GM12892 (cell line): ENCODE measurements around the gene MBIP.

Source experiments
- DNase-seq: peaks from one replicate; pipeline ENCODE4 v3.0.0; 2011; ENCODE audit not compliant: insufficient read length
- FAIRE-seq: peaks from 2 replicates; lab custom pipeline; 2011; peaks lifted over from hg19 to GRCh38; lab: Jason Lieb, UNC
- POLR2A ChIP-seq: IDR thresholded peaks from 2 replicates; pipeline ENCODE4 v1.6.1; 2011; ENCODE audit warnings: low read depth, low read length, control low read depth
- POLR2AphosphoS5 ChIP-seq: IDR thresholded peaks from 2 replicates; pipeline ENCODE4 v1.6.1; 2011; ENCODE audit warnings: low read depth, low read length, control low read depth
- TAF1 ChIP-seq: IDR thresholded peaks from 2 replicates; pipeline ENCODE4 v1.6.1; 2011; ENCODE audit warnings: low read depth, mild to moderate bottlenecking, control low read depth, low read length, borderline replicate concordance

Gene MBIP

GRCh38 chr14:36279306-36280190, 40.9 kb downstream of the MBIP start:
- DNase-seq: no peak
- no peak for TF ChIP-seq POLR2AphosphoS5
- TF ChIP-seq TAF1: no peak
- no peak for TF ChIP-seq POLR2A

GRCh38 chr14:36275741-36276140, 44.7 kb downstream of the MBIP start:
- TF ChIP-seq POLR2AphosphoS5: no peak
- TF ChIP-seq TAF1: no peak
- no peak for TF ChIP-seq POLR2A
- FAIRE-seq (no peak), DNase-seq (no peak)

More at GRCh38 chr14:36279306-36280190, 40.9 kb downstream of the MBIP start:
- FAIRE-seq: no peak

GRCh38 chr14:36271939-36272907, 48.2 kb downstream of the MBIP start:
- no peak for DNase-seq
- TF ChIP-seq POLR2AphosphoS5 (no peak), TAF1 (no peak), POLR2A (no peak)
- no peak for FAIRE-seq

- DNase-seq (no peak), FAIRE-seq (no peak)
- TF ChIP-seq POLR2A: no peak
- no peak for TF ChIP-seq POLR2AphosphoS5
- TF ChIP-seq TAF1: no peak
Measured at GRCh38 chr14:36271222-36271621, 49.2 kb downstream of the MBIP start.

GRCh38 chr14:36270191-36270590, 50.2 kb downstream of the MBIP start:
- DNase-seq (no peak), FAIRE-seq (no peak)
- TF ChIP-seq POLR2A (no peak), TAF1 (no peak), POLR2AphosphoS5 (no peak)

GRCh38 chr14:36268121-36268520, 52.3 kb downstream of the MBIP start:
- DNase-seq: no peak
- no peak for FAIRE-seq
- no peak for TF ChIP-seq POLR2AphosphoS5
- no peak for TF ChIP-seq POLR2A
- no peak for TF ChIP-seq TAF1

- DNase-seq (no peak), FAIRE-seq (no peak)
- no peak for TF ChIP-seq TAF1
- TF ChIP-seq POLR2A: no peak
- TF ChIP-seq POLR2AphosphoS5: no peak
Measured at GRCh38 chr14:36264595-36264994, 55.8 kb downstream of the MBIP start.

GRCh38 chr14:36264107-36264506, 56.3 kb downstream of the MBIP start:
- no peak for DNase-seq
- TF ChIP-seq POLR2A (no peak), TAF1 (no peak), POLR2AphosphoS5 (no peak)
- FAIRE-seq: no peak

- FAIRE-seq: no peak
Measured at GRCh38 chr14:36260970-36261640, 59.3 kb downstream of the MBIP start.

GRCh38 chr14:36258241-36258640, 62.2 kb downstream of the MBIP start:
- FAIRE-seq (no peak), DNase-seq (no peak)
- TF ChIP-seq TAF1 (no peak), POLR2AphosphoS5 (no peak), POLR2A (no peak)

More at GRCh38 chr14:36260970-36261640, 59.3 kb downstream of the MBIP start:
- TF ChIP-seq TAF1 (no peak), POLR2A (no peak), POLR2AphosphoS5 (no peak)
- no peak for DNase-seq
